GM12892 (cell line): ENCODE results near the gene ETS1.

Source experiments
- DNase-seq: peaks from one replicate; pipeline ENCODE4 v3.0.0; 2011; ENCODE audit not compliant: insufficient read length
- FAIRE-seq: peaks from 2 replicates; lab custom pipeline; 2011; peaks lifted over from hg19 to GRCh38; lab: Jason Lieb, UNC
- POLR2A ChIP-seq: IDR thresholded peaks from 2 replicates; pipeline ENCODE4 v1.6.1; 2011; ENCODE audit warnings: low read depth, low read length, control low read depth
- POLR2AphosphoS5 ChIP-seq: IDR thresholded peaks from 2 replicates; pipeline ENCODE4 v1.6.1; 2011; ENCODE audit warnings: low read depth, low read length, control low read depth
- TAF1 ChIP-seq: IDR thresholded peaks from 2 replicates; pipeline ENCODE4 v1.6.1; 2011; ENCODE audit warnings: low read depth, mild to moderate bottlenecking, control low read depth, low read length, borderline replicate concordance

The ETS1 gene

GRCh38 chr11:128598506-128599150 lies 11.3 kb upstream of the ETS1 start:
- no peak for DNase-seq
- TF ChIP-seq POLR2A: no peak
- no peak for TF ChIP-seq POLR2AphosphoS5
- no peak for TF ChIP-seq TAF1
- peak; percentile 24 for FAIRE-seq

GRCh38 chr11:128598096-128598495 lies 10.7 kb upstream of the ETS1 start:
- no peak for TF ChIP-seq TAF1
- no peak for TF ChIP-seq POLR2AphosphoS5
- TF ChIP-seq POLR2A: no peak
- no peak for DNase-seq
- no peak for FAIRE-seq

DNA sequence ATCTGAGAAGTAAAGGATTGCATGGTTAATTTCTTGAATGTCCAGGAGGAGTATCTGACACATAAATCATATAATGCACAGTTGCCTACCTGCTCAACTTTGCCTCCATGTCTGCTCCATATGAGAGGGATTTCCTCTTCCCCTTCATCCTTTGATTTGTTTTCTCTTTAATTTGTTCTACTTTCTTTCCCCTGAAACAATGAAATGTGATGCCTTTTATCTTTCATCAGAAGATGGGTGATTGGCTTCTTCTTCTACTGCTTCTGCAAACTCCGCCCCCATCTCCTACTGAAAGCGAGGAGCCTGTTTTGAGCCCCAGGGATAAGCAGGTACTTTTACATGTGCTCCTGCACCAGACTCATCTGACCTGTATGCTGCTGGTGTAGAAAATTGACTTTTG lies 9.9 kb upstream of the ETS1 start:
- FAIRE-seq: no peak
- TF ChIP-seq POLR2A (no peak), TAF1 (no peak), POLR2AphosphoS5 (no peak)
- DNase-seq: no peak

DNA sequence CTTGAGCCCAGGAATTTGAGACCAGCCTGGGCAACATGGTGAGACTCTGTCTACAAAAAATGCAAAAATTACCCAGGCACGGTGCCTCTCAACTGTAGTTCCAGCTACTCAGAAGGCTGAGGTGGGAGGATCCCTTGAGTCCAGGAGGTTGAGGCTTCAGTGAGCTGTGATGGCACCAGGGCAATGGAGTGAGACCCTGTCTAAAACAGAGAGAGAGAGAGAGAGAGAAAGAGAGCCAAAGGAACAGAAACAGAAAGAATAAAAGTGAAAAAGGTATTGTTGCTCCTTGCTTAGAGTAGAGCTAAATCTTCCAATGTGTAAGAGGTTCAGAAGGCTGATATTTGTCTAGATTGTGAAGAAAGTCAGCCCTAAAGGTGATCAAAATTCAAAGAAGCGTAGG lies 8.9 kb upstream of the ETS1 start:
- no peak for FAIRE-seq
- DNase-seq: no peak
- TF ChIP-seq TAF1 (no peak), POLR2A (no peak), POLR2AphosphoS5 (no peak)

- no peak for DNase-seq
- no peak for TF ChIP-seq TAF1
Observed at GRCh38 chr11:128595775-128596174, 8.4 kb upstream of the ETS1 start.

DNA sequence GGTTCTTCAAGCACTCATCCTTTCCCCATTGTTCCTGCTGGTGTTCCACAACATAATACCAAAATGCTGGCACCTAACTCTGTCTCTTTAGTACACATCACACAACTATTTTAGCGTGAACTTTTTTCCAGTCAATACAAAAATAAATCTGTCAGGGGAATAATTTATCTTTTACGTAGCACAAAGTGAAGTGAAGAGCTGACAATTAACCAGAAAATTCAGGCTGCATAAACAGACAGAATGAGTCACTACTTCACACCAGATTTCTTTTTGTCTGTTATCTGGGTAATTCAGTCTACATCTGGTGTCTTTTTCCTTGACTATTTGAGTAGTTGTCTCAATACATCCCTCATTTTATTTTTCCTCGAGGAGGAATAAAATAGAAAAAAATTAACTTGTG lies 7.9 kb upstream of the ETS1 start:
- DNase-seq: no peak

More at GRCh38 chr11:128595775-128596174, 8.4 kb upstream of the ETS1 start:
- peak; percentile 9 for FAIRE-seq

GRCh38 chr11:128594226-128594625 lies 6.9 kb upstream of the ETS1 start:
- DNase-seq (no peak), FAIRE-seq (peak; percentile 69)
- TF ChIP-seq TAF1 (no peak), POLR2A (no peak), POLR2AphosphoS5 (no peak)

More for the DNA sequence above, 7.9 kb upstream of the ETS1 start:
- no peak for FAIRE-seq
- no peak for TF ChIP-seq TAF1
- no peak for TF ChIP-seq POLR2A
- no peak for TF ChIP-seq POLR2AphosphoS5

DNA sequence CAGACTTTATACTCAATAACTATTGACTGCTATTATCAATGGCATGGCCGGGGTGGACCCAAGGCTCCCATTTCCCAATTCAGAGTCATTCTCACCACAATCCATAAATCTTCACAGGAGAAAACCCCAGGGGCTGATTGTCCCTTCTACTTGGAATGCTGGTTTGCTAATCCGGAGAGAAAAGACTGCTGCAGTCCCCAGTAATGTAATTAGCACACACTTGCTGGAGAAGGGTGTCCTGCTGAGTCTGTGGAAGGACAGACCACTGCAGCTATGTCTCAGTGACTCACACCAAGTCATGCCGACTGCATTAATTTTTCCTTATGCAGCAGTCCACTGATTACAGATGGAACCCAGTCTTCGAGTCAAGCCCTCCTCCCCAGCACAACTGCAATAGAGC lies 5.9 kb upstream of the ETS1 start:
- no peak for FAIRE-seq
- TF ChIP-seq TAF1: no peak
- TF ChIP-seq POLR2A: no peak
- no peak for TF ChIP-seq POLR2AphosphoS5

DNA sequence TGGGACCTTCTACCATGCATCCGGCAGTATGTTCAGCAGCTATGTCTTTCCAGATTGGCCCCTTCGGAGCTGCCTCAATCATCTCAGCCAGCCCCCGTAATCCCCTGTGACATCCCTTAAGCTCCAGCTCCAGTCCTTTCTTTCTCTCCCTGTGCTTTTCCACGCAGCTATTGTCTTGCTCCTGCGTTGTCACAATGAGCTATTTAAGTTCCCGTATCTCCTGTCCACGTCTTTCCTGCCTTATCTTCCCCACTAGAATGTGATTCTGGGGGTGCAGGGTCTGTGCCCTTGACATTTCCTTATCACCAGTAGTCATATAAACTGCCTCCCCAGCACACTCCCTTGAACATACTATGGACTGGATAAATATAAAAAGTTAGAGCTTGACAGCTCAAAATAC lies 5.1 kb upstream of the ETS1 start:
- TF ChIP-seq TAF1: no peak
- no peak for TF ChIP-seq POLR2AphosphoS5
- no peak for TF ChIP-seq POLR2A
- DNase-seq (no peak), FAIRE-seq (no peak)

More for the DNA sequence above, 5.9 kb upstream of the ETS1 start:
- no peak for DNase-seq

DNA sequence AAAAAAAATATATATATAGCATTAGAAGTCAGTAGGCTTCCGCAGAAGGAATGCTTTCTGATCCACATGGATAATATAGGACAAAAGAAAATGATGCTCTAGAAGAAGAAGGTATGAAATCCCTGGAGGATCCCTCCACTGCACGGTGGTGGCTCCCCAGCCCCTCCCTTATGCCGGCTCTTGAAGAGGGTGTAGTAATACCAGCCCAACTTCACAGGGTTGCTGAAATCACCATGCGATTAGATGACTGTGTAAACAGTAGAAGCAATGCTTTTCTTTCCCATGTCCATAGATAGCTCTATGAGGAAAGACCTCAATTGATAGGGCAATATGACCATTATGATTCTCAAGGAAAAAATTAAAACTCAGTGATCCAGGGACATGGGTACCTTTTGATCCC lies 3.2 kb upstream of the ETS1 start:
- DNase-seq (no peak), FAIRE-seq (no peak)
- TF ChIP-seq POLR2A (no peak), TAF1 (no peak), POLR2AphosphoS5 (no peak)

DNA sequence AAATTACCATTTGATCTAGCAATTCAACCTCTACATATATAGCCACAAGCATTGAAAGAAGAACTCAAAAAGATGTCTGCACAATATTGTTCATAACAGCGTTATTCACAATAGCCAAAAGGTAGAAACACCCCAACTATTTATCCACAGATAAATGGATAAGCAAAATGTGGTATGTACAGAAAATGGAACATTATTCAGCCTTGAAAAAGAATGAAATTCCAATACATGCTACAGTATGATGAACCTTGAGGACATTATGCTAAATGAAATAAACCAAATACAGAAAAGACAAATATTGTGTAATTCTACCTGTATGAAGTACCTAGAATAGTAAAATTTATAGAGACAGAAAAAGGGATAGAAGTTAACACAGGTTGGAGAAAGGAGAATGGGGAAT lies 2.6 kb upstream of the ETS1 start:
- DNase-seq (no peak), FAIRE-seq (peak; percentile 21)
- TF ChIP-seq TAF1 (no peak), POLR2A (no peak), POLR2AphosphoS5 (no peak)

- no peak for DNase-seq
- no peak for TF ChIP-seq POLR2AphosphoS5
- no peak for TF ChIP-seq TAF1
- no peak for TF ChIP-seq POLR2A
- FAIRE-seq: no peak
Observed at GRCh38 chr11:128588093-128588492, 735 bp upstream of the ETS1 start.

- TF ChIP-seq POLR2A: no peak
- no peak for TF ChIP-seq TAF1
- no peak for TF ChIP-seq POLR2AphosphoS5
- DNase-seq: no peak
- FAIRE-seq: no peak
Observed at GRCh38 chr11:128586689-128587088, 669 bp downstream of the ETS1 start.

GRCh38 chr11:128585498-128586238 lies 1.7 kb downstream of the ETS1 start:
- DNase-seq: no peak
- no peak for FAIRE-seq
- no peak for TF ChIP-seq TAF1
- no peak for TF ChIP-seq POLR2A
- no peak for TF ChIP-seq POLR2AphosphoS5
